Endothelial cell of umbilical vein (primary cell): ENCODE measurements around the gene BEND3.

Source experiments
- CTCF ChIP-seq, 2 donors: IDR thresholded peaks; 1 replicate in 1 of 2; 2 replicates in 1 of 2; pipeline ENCODE4 v1.5.1; 2011; ENCODE audit warnings: low read length in 2 of 2, mild to moderate bottlenecking in 2 of 2, moderate library complexity in 2 of 2, control low read depth in 1 of 2, inconsistent platforms in 1 of 2, low read depth in 1 of 2; ENCODE audit not compliant: insufficient read depth in 1 of 2; ENCODE audit errors: extremely low read depth in 1 of 2
- MYC ChIP-seq: IDR thresholded peaks from one replicate; pipeline ENCODE4 v1.6.1; 2011; ENCODE audit warnings: mild to moderate bottlenecking, low read depth, low read length
- POLR2A ChIP-seq: IDR thresholded peaks from 2 replicates; pipeline ENCODE4 v1.6.1; 2012; ENCODE audit warnings: low read depth, mild to moderate bottlenecking, control low read depth, low read length

GRCh38 chr6:107103082-107103481 lies 12.2 kb downstream of the BEND3 start:
- TF ChIP-seq POLR2A (no peak), CTCF (IDR thresholded peaks at IDR 0.05; ENCODE audit: extremely low read depth in 1 of 2, insufficient read depth in 1 of 2, low read depth in 1 of 2, low read length in 2 of 2) (no peak), MYC (no peak)
